Right cardiac atrium (tissue), 5 donors: ENCODE data around the gene NLRP4. TPM values are rescaled to one million over a fixed set of nuclear protein-coding genes. Genes with fewer than 3 reads are reported as not detected.
A peak's percentile ranks its signal among the peaks of the same experiment; 100 is the strongest.
"Not testable (repeated sequence)": the region's sequence is repeated elsewhere in the genome, so short reads cannot be mapped to it uniquely, and the experiment has no call there.

Experiments used
- ATAC-seq, 2 donors: fragments of 200-7000 bp; cut with Tn5 transposase; one replicate each; pipeline versions ENCODE4 v1.8.0 to v1.9.1; 2020; ENCODE audit warnings: moderate library complexity in 2 of 2, mild to moderate bottlenecking in 1 of 2
- DNase-seq, 3 donors: peaks; one replicate each; pipeline ENCODE4 v3.0.0-alpha.2; 2020
- H3K27ac ChIP-seq: one replicate; pipeline ENCODE4 v1.5.1; 2013; ENCODE audit warnings: mild to moderate bottlenecking, low read length, control low read depth, moderate library complexity
- H3K27me3 ChIP-seq: one replicate; pipeline ENCODE4 v1.6.1; 2013; ENCODE audit not compliant: control insufficient read depth, insufficient read depth
- H3K4me1 ChIP-seq: one replicate; pipeline ENCODE4 v1.6.1; 2013; ENCODE audit warnings: low read length; ENCODE audit not compliant: control insufficient read depth, insufficient read depth
- H3K4me3 ChIP-seq: one replicate; pipeline ENCODE4 v1.5.1; 2013; ENCODE audit warnings: low read length, control low read depth
- H3K9me3 ChIP-seq: one replicate; pipeline ENCODE4 v1.6.1; 2013; ENCODE audit warnings: low read length; ENCODE audit not compliant: control insufficient read depth
- WGBS: extraction: QIAGEN DNeasy Blood & Tissue Kit; methylation state at CpG from one replicate; pipeline ENCODE4 v1.1.7; 2013; 5-methylcytosine and 5-hydroxymethylcytosine counted together
- intact Hi-C, 4 donors: fragments of 100-400 bp; cut with DNase I; formaldehyde crosslinking; loops; one replicate each; pipeline versions ENCODE4 v1.11.0 to v1.14.0; 2022 to 2023
- polyA plus RNA-seq: library from polyadenylated mRNA; stranded (reverse); fragments of 200-250 nt; gene quantifications from one replicate; pipeline ENCODE4 v1.2.3, GENCODE V29; 2013
- total RNA-seq, 4 donors: library from RNA; stranded (reverse); fragmentation: NEBNext Ultra II Directional; extraction: Animal tissue kit (Norgen Biotek cat#: 25700); gene quantifications; one replicate each; pipeline ENCODE4 v1.2.1, GENCODE V29; 2021
- donor health status: healthy with polysubstance abuse.
- donor health status: DM: no; HTN: yes; CAD: no.
- donor health status: DM: no; HTN: no; CAD: no.
- donor health status: DM: no; HTN: yes; CAD: no; lungs with severe emphysema.
- donor health status: DM: yes; HTN: yes; CAD: no.

Gene NLRP4
- total and polyA plus RNA-seq, 5 donors, result not detected

- WGBS, result 77% methylated on average over 12 of the region's 12 CpGs
- Histone ChIP-seq H3K27me3 (no peaks in the 10 kb centered on the region), H3K4me3 (no peak overlapping the region), H3K4me1 (no peaks in the 10 kb centered on the region), H3K9me3 (no peaks in the 10 kb centered on the region), H3K27ac (no peak overlapping the region)
- intact Hi-C loops, result no loop called here
- peak in 1 of 2 donors; percentile 31 for ATAC-seq
- no peak for DNase-seq
Measured at GRCh38 chr19:55898911-55899310, 62.6 kb downstream of the NLRP4 start.

GRCh38 chr19:55901369-55902079 lies 65.2 kb downstream of the NLRP4 start:
- H3K27me3 ChIP-seq, result no peaks in the 10 kb centered on the region
- ATAC-seq (no peak), DNase-seq (no peak)
- H3K4me3 ChIP-seq, result no peak overlapping the region
- H3K9me3 ChIP-seq, result no peaks in the 10 kb centered on the region
- WGBS, result 67% methylated on average over 13 of the region's 13 CpGs
- no peaks in the 10 kb centered on the region for H3K4me1 ChIP-seq
- intact Hi-C loops, result no loop called here
- no peak overlapping the region for H3K27ac ChIP-seq

GRCh38 chr19:55902080-55902751 lies 65.9 kb downstream of the NLRP4 start:
- no peaks in the 10 kb centered on the region for H3K4me1 ChIP-seq
- H3K27ac ChIP-seq, result no peak overlapping the region
- H3K9me3 ChIP-seq, result no peaks in the 10 kb centered on the region
- intact Hi-C loops, result no loop called here
- no peak overlapping the region for H3K4me3 ChIP-seq
- DNase-seq (no peak), ATAC-seq (no peak)
- H3K27me3 ChIP-seq, result no peaks in the 10 kb centered on the region
- 66% methylated on average over 9 of the region's 9 CpGs for WGBS

- WGBS, result 75% methylated on average over 7 of the region's 7 CpGs
- no peak for ATAC-seq
- Histone ChIP-seq H3K4me1 (no peaks in the 10 kb centered on the region), H3K27me3 (no peaks in the 10 kb centered on the region), H3K27ac (no peak overlapping the region), H3K9me3 (no peaks in the 10 kb centered on the region), H3K4me3 (no peak overlapping the region)
- intact Hi-C loops, result no loop called here
- no peak for DNase-seq
Measured at GRCh38 chr19:55907286-55907685, 70.9 kb downstream of the NLRP4 start.

DNA sequence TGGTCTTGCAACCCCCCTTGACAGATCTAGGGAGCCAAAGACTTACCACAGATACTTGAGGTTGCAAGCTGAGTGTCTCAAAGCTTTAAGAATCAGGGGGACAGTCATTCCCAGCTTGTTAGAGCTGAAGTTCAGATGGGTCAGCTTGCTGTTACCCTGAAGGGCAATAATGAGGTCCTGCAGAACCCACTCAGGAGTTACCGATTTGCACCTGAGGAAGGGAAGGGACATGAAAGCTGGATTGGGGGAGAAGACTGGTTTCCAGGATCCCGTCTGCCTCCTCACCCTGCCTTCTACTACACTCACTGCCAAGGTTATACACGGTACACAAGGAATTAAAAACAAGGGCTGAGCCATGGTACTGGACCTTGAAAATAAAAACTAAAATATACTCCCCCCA lies 71.4 kb downstream of the NLRP4 start:
- ATAC-seq, result no peak
- Histone ChIP-seq H3K9me3 (no peaks in the 10 kb centered on the region), H3K27me3 (no peaks in the 10 kb centered on the region), H3K27ac (no peak overlapping the region), H3K4me3 (no peak overlapping the region), H3K4me1 (no peaks in the 10 kb centered on the region)
- intact Hi-C loops, result no loop called here
- 80% methylated on average over 3 of the region's 3 CpGs for WGBS
- DNase-seq, result no peak

GRCh38 chr19:55909801-55910200 lies 73.5 kb downstream of the NLRP4 start:
- DNase-seq (no peak), ATAC-seq (no peak)
- no peaks in the 10 kb centered on the region for H3K27me3 ChIP-seq
- 35% methylated on average over 2 of the region's 2 CpGs for WGBS
- no peaks in the 10 kb centered on the region for H3K9me3 ChIP-seq
- no peak overlapping the region for H3K4me3 ChIP-seq
- H3K27ac ChIP-seq, result no peak overlapping the region
- H3K4me1 ChIP-seq, result no peaks in the 10 kb centered on the region
- intact Hi-C loops, result no loop called here

DNA sequence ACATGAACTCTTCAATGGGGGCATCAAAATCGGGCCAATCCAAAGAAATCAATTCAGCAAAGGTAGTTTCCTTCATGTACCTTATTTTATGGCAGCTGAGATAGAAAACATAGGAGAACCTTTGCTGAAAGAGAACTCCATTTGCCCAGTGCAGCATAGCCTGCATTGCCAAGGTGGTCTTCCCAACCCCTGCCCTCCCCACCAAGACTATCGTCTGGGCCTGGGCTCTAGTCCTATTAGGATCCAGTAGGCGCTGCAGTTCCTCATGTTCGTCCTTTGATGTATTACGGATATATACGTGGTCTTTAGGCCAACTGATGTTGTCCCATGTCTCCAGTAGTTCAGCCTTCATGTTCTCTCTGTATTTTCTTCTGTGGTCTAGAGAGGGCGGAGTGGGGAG lies 76.6 kb downstream of the NLRP4 start:
- DNase-seq, result no peak
- intact Hi-C loops, result no loop called here
- Histone ChIP-seq H3K4me3 (no peak overlapping the region), H3K9me3 (no peaks in the 10 kb centered on the region), H3K27ac (no peak overlapping the region), H3K4me1 (no peaks in the 10 kb centered on the region), H3K27me3 (no peaks in the 10 kb centered on the region)
- 80% methylated on average over 7 of the region's 7 CpGs for WGBS
- no peak for ATAC-seq

GRCh38 chr19:55913643-55914268 lies 77.4 kb downstream of the NLRP4 start:
- ATAC-seq, result no peak
- intact Hi-C loops, result no loop called here
- Histone ChIP-seq H3K27ac (no peak overlapping the region), H3K9me3 (no peaks in the 10 kb centered on the region), H3K27me3 (no peaks in the 10 kb centered on the region), H3K4me3 (no peak overlapping the region), H3K4me1 (no peaks in the 10 kb centered on the region)
- DNase-seq, result no peak
- WGBS, result 46% methylated on average over 9 of the region's 9 CpGs

- Histone ChIP-seq H3K27me3 (no peaks in the 10 kb centered on the region), H3K4me1 (no peaks in the 10 kb centered on the region), H3K9me3 (peaks cover 3% of the 10 kb centered on the region), H3K27ac (no peak overlapping the region), H3K4me3 (no peak overlapping the region)
- WGBS, result 69% methylated on average over 5 of the region's 5 CpGs
- intact Hi-C loops, result no loop called here
- ATAC-seq (no peak), DNase-seq (no peak)
Measured at GRCh38 chr19:55923556-55923955, 87.2 kb downstream of the NLRP4 start.

DNA sequence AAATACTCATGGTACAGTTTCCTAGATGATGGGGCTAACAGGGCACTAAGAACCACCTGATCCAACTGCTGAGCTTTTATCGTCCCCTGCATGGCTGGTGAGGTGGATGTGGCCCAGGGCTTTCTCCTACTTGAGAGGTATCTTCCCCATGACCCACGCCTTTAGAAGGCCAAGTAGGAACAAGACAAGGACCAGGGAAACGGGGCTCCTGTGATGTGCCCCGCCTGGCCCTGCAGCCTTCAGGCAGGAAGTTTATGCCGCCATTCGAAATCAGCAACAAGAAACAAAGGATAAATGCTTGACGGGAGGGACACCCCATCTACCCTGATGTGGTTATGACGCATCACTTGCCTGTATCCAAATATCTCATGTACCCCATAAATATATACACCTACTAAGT lies 91.7 kb downstream of the NLRP4 start:
- H3K27me3 ChIP-seq, result no peaks in the 10 kb centered on the region
- ATAC-seq (no peak), DNase-seq (no peak)
- H3K4me3 ChIP-seq, result no peak overlapping the region
- 71% methylated on average over 8 of the region's 8 CpGs for WGBS
- H3K27ac ChIP-seq, result no peak overlapping the region
- H3K9me3 ChIP-seq, result peaks cover 3% of the 10 kb centered on the region
- H3K4me1 ChIP-seq, result no peaks in the 10 kb centered on the region
- intact Hi-C loops, result no loop called here

- H3K9me3 ChIP-seq, H3K27ac ChIP-seq, intact Hi-C loops, ATAC-seq, DNase-seq, H3K4me3 ChIP-seq, H3K4me1 ChIP-seq, H3K27me3 ChIP-seq: not testable (repeated sequence)
- whole genome bisulfite sequencing, result 85% methylated on average over 5 of the region's 5 CpGs
Measured at GRCh38 chr19:55929258-55929657, 92.9 kb downstream of the NLRP4 start.
